K562 (cell line): ENCODE data around the gene PPP1R14D. TPM values are rescaled to one million over a fixed set of nuclear protein-coding genes. Genes with fewer than 3 reads are reported as not detected.
A peak's percentile ranks its signal among the peaks of the same experiment; 100 is the strongest.

Source experiments
- ATAC-seq: fragments of 200-7000 bp; cut with Tn5 transposase; 3 replicates; pipeline ENCODE4 v1.9.1; 2020; ENCODE audit warnings: moderate library complexity
- BruUV-seq: library from RNA; stranded (reverse); fragments of 400-500 nt; replicated peaks from 2 replicates; lab custom pipeline; 2021; lab: Mats Ljungman, UMichigan
- CTCF ChIA-PET: fragments of 300-600 bp; formaldehyde crosslinking; extraction: SDS; loops from one replicate; lab custom pipeline; 2021; ENCODE audit warnings: low intra/inter-chr PET ratio; lab: Yijun Ruan, JAX
- POLR2A ChIA-PET: fragments of 300-600, 350-650 bp; sonication (Branson Sonifier 250); formaldehyde crosslinking; extraction: SDS; loops from one replicate; lab custom pipeline; 2021; ENCODE audit warnings: antibody characterized with exemption, inconsistent platforms; lab: Yijun Ruan, JAX
- DNase-seq, 4 experiments: peaks; one replicate each; pipeline versions ENCODE4 v3.0.0 to v3.0.0-alpha.2; 2011 to 2018; ENCODE audit warnings: low spot score in 3 of 4, mixed read lengths in 3 of 4; ENCODE audit errors: extremely low read depth in 1 of 4
- FAIRE-seq: peaks from 2 replicates; lab custom pipeline; 2011; peaks lifted over from hg19 to GRCh38; lab: Jason Lieb, UNC
- H2AFZ ChIP-seq: 2 replicates; pipeline ENCODE4 v1.6.0; 2011; ENCODE audit warnings: low read depth, low read length, control low read depth, inconsistent platforms
- H3K27ac ChIP-seq: fragments of 200-600 bp; 3 replicates; pipeline ENCODE4 v1.8.0; 2011; ENCODE audit warnings: low read depth, mild to moderate bottlenecking, control low read depth, inconsistent platforms, low read length, moderate library complexity, mixed read lengths; ENCODE audit errors: extremely low read depth
- H3K27me3 ChIP-seq, 2 experiments: fragments of 300-600 bp in 1 of 2; 2 replicates in 1 of 2; 3 replicates in 1 of 2; pipeline versions ENCODE4 v1.6.0 to v1.8.0; 2011; ENCODE audit warnings: inconsistent platforms in 2 of 2, low read length in 2 of 2, mild to moderate bottlenecking in 1 of 2, mixed read lengths in 1 of 2, moderate library complexity in 1 of 2; ENCODE audit not compliant: control insufficient read depth in 2 of 2, insufficient read depth in 2 of 2
- H3K36me3 ChIP-seq: fragments of 300-600 bp; 3 replicates; pipeline ENCODE4 v1.8.0; 2011; ENCODE audit warnings: mild to moderate bottlenecking, low read length, inconsistent platforms; ENCODE audit not compliant: control insufficient read depth, insufficient read depth
- H3K4me1 ChIP-seq, 2 experiments: fragments of 200-600 bp in 1 of 2; replicated peaks in 1 of 2; 2 replicates in 1 of 2; 3 replicates in 1 of 2; pipeline versions ENCODE4 v1.5.1 to v1.8.0; 2011; ENCODE audit warnings: inconsistent platforms in 2 of 2, low read length in 2 of 2, mild to moderate bottlenecking in 1 of 2, mixed read lengths in 1 of 2, moderate library complexity in 1 of 2; ENCODE audit not compliant: control insufficient read depth in 2 of 2, insufficient read depth in 2 of 2
- H3K4me2 ChIP-seq: 2 replicates; pipeline ENCODE4 v1.6.1; 2011; ENCODE audit warnings: low read length, control low read depth, inconsistent platforms, mixed read lengths; ENCODE audit not compliant: insufficient read depth
- H3K4me3 ChIP-seq: fragments of 200-600 bp; sonication (generic), shearing (Covaris generic); 2 replicates; pipeline ENCODE4 v1.5.1; 2016; ENCODE audit warnings: control low read depth, inconsistent platforms
- H3K79me2 ChIP-seq: fragments of 200-600 bp; 3 replicates; pipeline ENCODE4 v1.8.0; 2011; ENCODE audit warnings: low read length, inconsistent platforms; ENCODE audit not compliant: control insufficient read depth, insufficient read depth
- H3K9ac ChIP-seq, 2 experiments: 2 replicates each; pipeline versions ENCODE4 v1.6.0 to v1.6.1; 2011; ENCODE audit warnings: low read depth in 2 of 2, low read length in 2 of 2, control low read depth in 1 of 2, inconsistent platforms in 1 of 2, mild to moderate bottlenecking in 1 of 2, mixed read lengths in 1 of 2; ENCODE audit not compliant: insufficient read depth in 1 of 2
- H3K9me1 ChIP-seq: one replicate; pipeline ENCODE4 v1.6.0; 2011; ENCODE audit warnings: inconsistent platforms, mild to moderate bottlenecking, low read length, moderate library complexity; ENCODE audit not compliant: control insufficient read depth, insufficient read depth
- H3K9me3 ChIP-seq: replicated peaks from 2 replicates; pipeline ENCODE4 v1.5.1; 2011; ENCODE audit warnings: low read depth, low read length, inconsistent platforms; ENCODE audit not compliant: control insufficient read depth, insufficient read depth
- H4K20me1 ChIP-seq: replicated peaks from 2 replicates; pipeline ENCODE4 v1.6.1; 2011; ENCODE audit warnings: low read length, inconsistent platforms, mixed read lengths; ENCODE audit not compliant: control insufficient read depth, insufficient read depth
- ARID2 ChIP-seq: fragments of 450-650 bp; IDR thresholded peaks from 2 replicates; pipeline ENCODE4 v1.6.1; 2017; ENCODE audit warnings: antibody characterized with exemption, mild to moderate bottlenecking
- ATF1 ChIP-seq, 2 experiments: fragments of 450-650 bp in 1 of 2; IDR thresholded peaks; 2 replicates each; pipeline ENCODE4 v1.6.1; 2016; ENCODE audit warnings: missing compliant biosample characterization in 1 of 2, missing genetic modification characterization in 1 of 2
- DEAF1 ChIP-seq: fragments of 450-650 bp; formaldehyde crosslinking; IDR thresholded peaks from 2 replicates; pipeline ENCODE4 v1.4.0; 2020; ENCODE audit warnings: mild to moderate bottlenecking, moderate library complexity
- HLTF ChIP-seq: fragments of 450-650 bp; IDR thresholded peaks from 2 replicates; pipeline ENCODE4 v1.6.1; 2016
- KDM4B ChIP-seq, 2 experiments: fragments of 450-650 bp in 1 of 2; sonication (generic) in 1 of 2; IDR thresholded peaks; 2 replicates each; pipeline ENCODE4 v1.6.1; 2016 to 2017; ENCODE audit warnings: borderline replicate concordance in 2 of 2, antibody characterized with exemption in 1 of 2, low read depth in 1 of 2, mild to moderate bottlenecking in 1 of 2
- SP2 ChIP-seq: IDR thresholded peaks from 2 replicates; pipeline ENCODE4 v1.6.1; 2011; ENCODE audit warnings: mild to moderate bottlenecking, low read depth, low read length, moderate library complexity; ENCODE audit not compliant: poor library complexity, severe bottlenecking; ENCODE audit errors: extremely low read depth
- TGIF2 ChIP-seq: sonication (generic); formaldehyde crosslinking; IDR thresholded peaks from 2 replicates; pipeline ENCODE4 v1.8.1; 2022; ENCODE audit warnings: mild to moderate bottlenecking, missing genetic modification reagents, moderate library complexity
- TSC22D4 ChIP-seq: fragments of 450-650 bp; IDR thresholded peaks from 2 replicates; pipeline ENCODE4 v1.6.1; 2016; ENCODE audit warnings: missing genetic modification characterization, missing biosample characterization, control low read depth
- ZNF507 ChIP-seq: conservative IDR thresholded peaks from 2 replicates; pipeline ENCODE4 v1.6.1; 2017; ENCODE audit warnings: missing genetic modification characterization, missing compliant biosample characterization
- WGBS: fragments of 100-300 bp; shearing (Covaris generic); methylation state at CpG from one replicate; pipeline ENCODE4 v1.1.6; 2016; ENCODE audit warnings: low coverage, mixed read lengths; ENCODE audit not compliant: insufficient coverage; ENCODE audit errors: missing lambda C conversion rate; 5-methylcytosine and 5-hydroxymethylcytosine counted together
- in situ Hi-C: fragments of 300-500 bp; cut with MboI; formaldehyde crosslinking; loops from 4 replicates; pipeline ENCODE4 v1.15.0; 2018; ENCODE audit warnings: inconsistent platforms, mixed read lengths
- intact Hi-C: fragments of 100-400 bp; cut with micrococcal nuclease; formaldehyde crosslinking; loops from 2 replicates; pipeline ENCODE4 v1.14.2; 2022
- polyA plus RNA-seq, 8 experiments: library from polyadenylated mRNA; depleted of rRNA in 4 of 8; stranded (reverse) in 5 of 8; unstranded in 3 of 8; fragments of >200 nt; fragmentation: Nextera tagmentation in 2 of 8; fragmentation: Illumina TruSeq in 1 of 8; extraction: Ambion mirVana in 2 of 8; extraction: Trizol in 1 of 8; gene quantifications; 2 replicates each; pipeline versions ENCODE4 v1.2.1 to v1.2.3, GENCODE V29; 2011 to 2014; ENCODE audit warnings: inconsistent platforms in 1 of 8, missing spikeins in 1 of 8
- total RNA-seq, 7 experiments: library from RNA; depleted of rRNA in 6 of 7; stranded (reverse); fragments of >200 nt in 6 of 7; fragmentation: Illumina TruSeq in 2 of 7; extraction: Trizol in 2 of 7; gene quantifications; 2 replicates each; pipeline versions ENCODE4 v1.2.1 to v1.2.3, GENCODE V29; 2011 to 2021; ENCODE audit warnings: low replicate concordance in 1 of 7

Gene PPP1R14D
- total and polyA plus RNA-seq, 9 of the 15 experiments (the other 6 are each of a cell fraction or from before 2014, with no cell fraction given), result 0.11 to 0.18 TPM; not detected in 7

GRCh38 chr15:40771242-40771641 lies 57.3 kb downstream of the PPP1R14D start:
- ChIA-PET CTCF (no interaction called here), POLR2A (interaction anchor here (0.6 to 1.0 kb wide), 2 partner anchors 11 to 15 kb away, joined by 3 read pairs; no protein-coding TSS in a partner anchor)
- H3K4me3 ChIP-seq, result no peak overlapping the region
- no peaks in the 10 kb centered on the region for H3K9me3 ChIP-seq
- no peak overlapping the region for H3K4me2 ChIP-seq
- no peak overlapping the region for H3K27ac ChIP-seq
- FAIRE-seq (no peak), ATAC-seq (no peak), DNase-seq (no peak)
- H3K27me3 ChIP-seq, result no peaks in the 10 kb centered on the region
- H3K79me2 ChIP-seq, result no peaks in the 10 kb centered on the region
- H3K36me3 ChIP-seq, result peaks cover 51% of the 10 kb centered on the region; the same call in 2 of the 3 replicates
- H2AFZ ChIP-seq, result no peak overlapping the region
- no peaks in the 10 kb centered on the region for H3K9me1 ChIP-seq
- H4K20me1 ChIP-seq, result no peaks in the 10 kb centered on the region; the same call in 1 of the 2 replicates
- no peak for TF ChIP-seq DEAF1 (CRISPR knock-in tag)
- no peak for TF ChIP-seq SP2
- no peak for TF ChIP-seq ATF1 (CRISPR knock-in tag; IDR thresholded peaks at IDR 0.05)
- TF ChIP-seq ATF1 (tag; IDR thresholded peaks at IDR 0.05), result no peak
- TF ChIP-seq TGIF2 (CRISPR knock-in tag), result no peak
- no peak for TF ChIP-seq HLTF
- no peak for TF ChIP-seq ARID2
- no peak for TF ChIP-seq TSC22D4 (tag)
- TF ChIP-seq KDM4B (IDR thresholded peaks at IDR 0.05; ENCODE audit: borderline replicate concordance in 2 of 2, low read depth in 1 of 2), result no peak
- no peak for TF ChIP-seq ZNF507 (tag)
- no TSS peak for BruUV-seq
- 68% methylated on average over 5 of the region's 5 CpGs for WGBS
- intact Hi-C loops, result no loop called here
- 0 out of 4 replicates have a peak overlapping the region, but pooled peaks of 1 of the 2 experiments have one; percentile 5 for H3K9ac ChIP-seq
- peaks cover 10 to 42% of the 10 kb centered on the region in 2 experiments; a peak in 4 of 5 replicates for H3K4me1 ChIP-seq
- in situ Hi-C loops, result no loop called here
